ENCODE data around the gene PRTFDC1. TPM values are rescaled to one million over a fixed set of nuclear protein-coding genes. Genes with fewer than 3 reads are reported as not detected.
"Not testable (repeated sequence)": the region's sequence is repeated elsewhere in the genome, so short reads cannot be mapped to it uniquely, and the experiment has no call there.

The PRTFDC1 gene
- total and polyA plus RNA-seq, 7 experiments from 2014 or later, result 0.13 to 1.7 (median 0.69) TPM

DNA sequence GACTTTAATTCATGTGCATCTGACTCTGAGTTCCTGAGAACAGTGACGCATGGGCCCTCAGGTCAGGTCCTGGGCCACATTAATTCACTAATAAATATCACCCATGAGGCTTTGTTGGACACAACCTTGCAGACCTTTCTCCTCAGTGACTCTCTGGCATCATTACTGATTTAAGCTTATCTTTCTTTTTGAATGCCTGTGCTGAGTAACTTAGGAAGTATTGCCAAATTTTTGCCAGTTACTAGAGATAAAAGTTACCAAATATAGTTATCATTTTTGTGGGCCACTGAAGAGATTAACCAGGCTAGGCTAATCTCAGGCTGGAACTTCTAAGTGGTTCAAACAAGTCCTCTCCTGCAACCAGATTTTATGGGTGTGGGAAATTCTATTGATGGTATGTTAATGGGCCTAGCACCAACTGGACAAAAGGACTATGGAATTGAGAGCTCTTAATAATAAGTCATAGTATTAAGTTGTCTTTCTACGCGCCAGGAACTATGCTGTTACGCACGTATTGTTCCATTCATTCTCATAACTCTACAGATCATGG lies 28.8 kb upstream of the PRTFDC1 start:
- H3K36me3 Mint-ChIP-seq, result no peaks in the 10 kb centered on the region
- Histone ChIP-seq H3K4me3 (ENCODE audit: low read length) (no peak overlapping the region), H3K36me3 (ENCODE audit: control insufficient read depth in 2 of 3, insufficient read depth in 3 of 3, low read length in 3 of 3) (no peaks in the 10 kb centered on the region), H3K27me3 (ENCODE audit: control insufficient read depth in 2 of 2, insufficient read depth in 2 of 2, low read length in 2 of 2) (no peaks in the 10 kb centered on the region), H3K27ac (ENCODE audit: low read depth, low read length) (no peak overlapping the region), H3K9me3 (ENCODE audit: control insufficient read depth in 2 of 3, low read length in 3 of 3) (peaks cover 0 to 6% (median 0%) of the 10 kb centered on the region in 3 experiments), H3K4me1 (ENCODE audit: control insufficient read depth in 2 of 2, insufficient read depth in 2 of 2, low read length in 2 of 2) (peaks cover 0 to 7% of the 10 kb centered on the region in 2 donors)
- no peak overlapping the region for H3K27ac Mint-ChIP-seq
- ATAC-seq, result no peak
- POLR2A ChIA-PET, result no interaction called here
- peaks cover 0 to 9% (median 0%) of the 10 kb centered on the region in 5 donors for H3K27me3 Mint-ChIP-seq
- intact Hi-C loops (cut with micrococcal nuclease), result no loop called here
- CTCF ChIA-PET, result interaction anchor here (0.6 to 1.5 kb wide), 2 partner anchors 9 to 14 kb away, joined by 3 to 5 read pairs; no protein-coding TSS in a partner anchor
- peaks cover 0 to 7% (median 0%) of the 10 kb centered on the region in 11 donors for H3K9me3 Mint-ChIP-seq
- H3K4me1 Mint-ChIP-seq, result peaks cover 7 to 16% (median 10%) of the 10 kb centered on the region in 7 donors
- no peak overlapping the region for H3K4me3 Mint-ChIP-seq
- no peak for DNase-seq

DNA sequence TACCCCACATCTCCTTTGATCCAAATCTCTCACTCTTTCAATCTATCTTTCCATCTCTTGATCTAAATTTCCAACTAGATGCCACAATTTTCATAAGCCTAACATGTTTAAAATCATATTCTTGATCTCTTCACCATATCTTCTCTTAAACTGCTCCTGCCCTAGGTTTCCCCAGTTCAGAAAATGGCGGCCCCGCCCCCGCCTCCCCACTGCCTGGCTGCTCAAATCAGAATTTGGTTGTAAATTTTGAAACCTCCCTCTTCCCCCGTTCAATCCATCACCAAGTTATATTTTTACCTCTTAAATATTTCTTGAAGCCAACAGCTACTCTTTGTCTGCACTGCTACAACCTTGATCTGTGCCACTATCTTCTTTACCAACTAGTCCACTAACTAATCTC lies 27.3 kb upstream of the PRTFDC1 start:
- intact Hi-C loops (cut with micrococcal nuclease), result no loop called here
- no peak for ATAC-seq
- Histone ChIP-seq H3K36me3 (ENCODE audit: control insufficient read depth in 2 of 3, insufficient read depth in 3 of 3, low read length in 3 of 3) (no peaks in the 10 kb centered on the region), H3K27me3 (ENCODE audit: control insufficient read depth in 2 of 2, insufficient read depth in 2 of 2, low read length in 2 of 2) (no peaks in the 10 kb centered on the region), H3K9me3 (ENCODE audit: control insufficient read depth in 2 of 3, low read length in 3 of 3) (peaks cover 0 to 6% (median 0%) of the 10 kb centered on the region in 3 experiments), H3K27ac (ENCODE audit: low read depth, low read length) (no peak overlapping the region), H3K4me1 (ENCODE audit: control insufficient read depth in 2 of 2, insufficient read depth in 2 of 2, low read length in 2 of 2) (peaks cover 0 to 7% of the 10 kb centered on the region in 2 donors), H3K4me3 (ENCODE audit: low read length) (no peak overlapping the region)
- POLR2A ChIA-PET, result no interaction called here
- Mint-ChIP-seq H3K9me3 (peaks cover 0 to 7% (median 0%) of the 10 kb centered on the region in 11 donors), H3K27ac (no peak overlapping the region), H3K4me1 (peaks cover 7 to 16% (median 10%) of the 10 kb centered on the region in 7 donors), H3K36me3 (no peaks in the 10 kb centered on the region), H3K27me3 (peaks cover 0 to 9% (median 0%) of the 10 kb centered on the region in 5 donors), H3K4me3 (no peak overlapping the region)
- CTCF ChIA-PET, result no interaction called here
- no peak for DNase-seq

DNA sequence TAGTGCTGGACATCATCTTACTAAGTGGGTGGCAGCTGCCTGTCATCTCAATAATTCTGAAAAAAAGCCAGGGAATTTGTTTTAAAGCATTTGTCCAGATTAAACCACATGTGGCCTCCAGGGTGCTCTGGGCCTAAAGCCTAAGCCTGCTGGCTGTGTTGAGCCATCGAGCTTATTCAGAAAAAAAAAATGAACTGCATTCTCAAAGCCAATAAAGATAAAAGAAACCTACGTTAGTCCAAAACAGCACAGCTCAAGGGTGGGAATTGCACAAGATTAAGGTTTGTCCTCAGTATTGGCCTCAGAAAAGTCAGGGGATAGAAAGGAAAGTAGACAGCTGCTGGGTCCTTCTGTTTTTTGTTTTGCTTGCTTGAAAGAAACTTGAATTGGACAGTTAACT lies 22.6 kb upstream of the PRTFDC1 start:
- POLR2A ChIA-PET, result no interaction called here
- Mint-ChIP-seq H3K36me3 (no peaks in the 10 kb centered on the region), H3K9me3 (peaks cover 0 to 5% (median 0%) of the 10 kb centered on the region in 11 donors), H3K27ac (no peak overlapping the region), H3K4me1 (peaks cover 0 to 2% (median 0%) of the 10 kb centered on the region in 7 donors), H3K27me3 (peaks cover 0 to 9% (median 0%) of the 10 kb centered on the region in 5 donors), H3K4me3 (no peak overlapping the region)
- Histone ChIP-seq H3K27me3 (ENCODE audit: control insufficient read depth in 2 of 2, insufficient read depth in 2 of 2, low read length in 2 of 2) (no peaks in the 10 kb centered on the region), H3K4me1 (ENCODE audit: control insufficient read depth in 2 of 2, insufficient read depth in 2 of 2, low read length in 2 of 2) (no peaks in the 10 kb centered on the region), H3K4me3 (ENCODE audit: low read length) (no peak overlapping the region), H3K27ac (ENCODE audit: low read depth, low read length) (no peak overlapping the region), H3K36me3 (ENCODE audit: control insufficient read depth in 2 of 3, insufficient read depth in 3 of 3, low read length in 3 of 3) (no peaks in the 10 kb centered on the region), H3K9me3 (ENCODE audit: control insufficient read depth in 2 of 3, low read length in 3 of 3) (no peaks in the 10 kb centered on the region)
- CTCF ChIA-PET, result no interaction called here
- intact Hi-C loops (cut with micrococcal nuclease), result no loop called here
- DNase-seq (no peak), ATAC-seq (no peak)

DNA sequence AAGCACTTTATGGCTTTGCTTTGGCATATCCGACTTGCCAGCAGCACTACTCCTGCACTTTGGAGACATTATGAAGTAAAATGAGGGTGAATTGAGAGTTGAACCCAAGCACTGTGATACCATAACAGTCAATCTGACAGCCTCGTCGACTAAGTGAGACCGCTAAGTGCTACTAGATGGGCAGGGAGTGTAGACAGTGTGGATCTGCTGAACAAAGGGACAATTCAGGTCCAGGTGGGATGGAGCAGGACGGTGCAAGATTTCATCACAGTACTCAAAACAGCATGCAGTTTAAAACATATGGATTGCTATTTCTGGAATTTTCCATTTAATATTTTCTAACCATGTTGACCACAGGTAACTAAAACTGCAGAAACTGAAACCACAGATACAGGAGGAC lies 20.8 kb upstream of the PRTFDC1 start:
- Histone ChIP-seq H3K36me3 (ENCODE audit: control insufficient read depth in 2 of 3, insufficient read depth in 3 of 3, low read length in 3 of 3) (no peaks in the 10 kb centered on the region), H3K9me3 (ENCODE audit: control insufficient read depth in 2 of 3, low read length in 3 of 3) (no peaks in the 10 kb centered on the region), H3K27ac (ENCODE audit: low read depth, low read length) (no peak overlapping the region), H3K4me1 (ENCODE audit: control insufficient read depth in 2 of 2, insufficient read depth in 2 of 2, low read length in 2 of 2) (no peaks in the 10 kb centered on the region), H3K4me3 (ENCODE audit: low read length) (no peak overlapping the region), H3K27me3 (ENCODE audit: control insufficient read depth in 2 of 2, insufficient read depth in 2 of 2, low read length in 2 of 2) (no peaks in the 10 kb centered on the region)
- Mint-ChIP-seq H3K4me3 (no peak overlapping the region), H3K27ac (no peak overlapping the region), H3K36me3 (no peaks in the 10 kb centered on the region), H3K27me3 (peaks cover 0 to 2% (median 0%) of the 10 kb centered on the region in 5 donors), H3K9me3 (peaks cover 0 to 5% (median 0%) of the 10 kb centered on the region in 11 donors), H3K4me1 (peaks cover 0 to 2% (median 0%) of the 10 kb centered on the region in 7 donors)
- CTCF ChIA-PET, result no interaction called here
- no peak for DNase-seq
- no peak for ATAC-seq
- intact Hi-C loops (cut with micrococcal nuclease), result no loop called here
- POLR2A ChIA-PET, result no interaction called here

DNA sequence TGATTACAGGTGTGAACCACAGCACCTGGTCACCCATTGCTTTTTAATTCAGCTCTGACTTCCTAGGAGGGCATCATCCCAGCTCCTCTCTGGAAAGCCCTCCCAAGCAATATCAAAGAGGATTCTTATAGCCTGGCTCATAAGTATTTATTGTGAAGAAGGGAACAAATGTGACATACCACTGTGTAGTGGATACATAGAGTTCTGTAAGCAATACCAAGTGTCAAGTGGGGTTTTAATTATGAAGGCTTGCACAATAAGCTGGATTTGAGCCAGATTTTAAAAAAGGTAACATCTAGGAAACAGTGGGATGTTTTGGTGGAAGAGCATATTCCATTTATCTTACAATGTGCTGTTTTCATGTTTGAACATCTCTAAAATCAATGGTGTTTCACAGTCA lies 19.0 kb upstream of the PRTFDC1 start:
- Histone ChIP-seq H3K36me3 (ENCODE audit: control insufficient read depth in 2 of 3, insufficient read depth in 3 of 3, low read length in 3 of 3) (no peaks in the 10 kb centered on the region), H3K4me1 (ENCODE audit: control insufficient read depth in 2 of 2, insufficient read depth in 2 of 2, low read length in 2 of 2) (no peaks in the 10 kb centered on the region), H3K27me3 (ENCODE audit: control insufficient read depth in 2 of 2, insufficient read depth in 2 of 2, low read length in 2 of 2) (no peaks in the 10 kb centered on the region), H3K9me3 (ENCODE audit: control insufficient read depth in 2 of 3, low read length in 3 of 3) (no peaks in the 10 kb centered on the region), H3K27ac (ENCODE audit: low read depth, low read length) (no peak overlapping the region), H3K4me3 (ENCODE audit: low read length) (no peak overlapping the region)
- ATAC-seq (no peak), DNase-seq (no peak)
- Mint-ChIP-seq H3K9me3 (peaks cover 0 to 5% (median 0%) of the 10 kb centered on the region in 11 donors), H3K27me3 (no peaks in the 10 kb centered on the region), H3K36me3 (no peaks in the 10 kb centered on the region), H3K27ac (no peak overlapping the region), H3K4me3 (no peak overlapping the region), H3K4me1 (peaks cover 0 to 2% (median 0%) of the 10 kb centered on the region in 7 donors)
- intact Hi-C loops (cut with micrococcal nuclease), result no loop called here
- ChIA-PET POLR2A (no interaction called here), CTCF (no interaction called here)

DNA sequence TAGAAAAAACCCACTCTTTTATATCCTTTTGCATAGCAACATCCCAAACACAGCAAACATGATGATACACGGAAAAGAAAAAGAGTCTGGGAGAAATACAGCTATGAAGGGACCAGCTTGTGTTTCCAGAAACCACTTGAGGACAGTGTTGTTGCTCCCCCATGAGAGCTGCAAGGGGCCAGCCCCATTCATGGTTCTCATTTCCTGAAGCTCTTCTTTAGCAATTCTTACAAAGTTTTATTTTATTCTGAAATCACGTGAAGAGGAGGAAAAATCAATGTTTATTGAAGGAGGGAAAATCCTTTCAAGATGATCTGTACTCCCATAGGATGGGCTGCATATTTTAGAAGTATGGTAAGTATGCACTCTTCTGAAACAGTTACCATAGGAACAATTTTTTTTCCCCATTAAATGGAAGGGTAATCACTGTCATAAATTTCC lies 17.5 kb upstream of the PRTFDC1 start:
- H3K36me3 Mint-ChIP-seq, result peaks cover 0 to 3% (median 0%) of the 10 kb centered on the region in 5 donors
- H3K4me1 ChIP-seq (ENCODE audit: control insufficient read depth in 2 of 2, insufficient read depth in 2 of 2, low read length in 2 of 2), result no peaks in the 10 kb centered on the region
- no peaks in the 10 kb centered on the region for H3K9me3 ChIP-seq (ENCODE audit: control insufficient read depth in 2 of 3, low read length in 3 of 3)
- H3K36me3 ChIP-seq (ENCODE audit: control insufficient read depth in 2 of 3, insufficient read depth in 3 of 3, low read length in 3 of 3), result no peaks in the 10 kb centered on the region
- no peaks in the 10 kb centered on the region for H3K9me3 Mint-ChIP-seq
- H3K27ac ChIP-seq (ENCODE audit: low read depth, low read length), result no peak overlapping the region
- peaks cover 0 to 3% (median 0%) of the 10 kb centered on the region in 7 donors for H3K4me1 Mint-ChIP-seq
- H3K4me3 Mint-ChIP-seq, result no peak overlapping the region
- no peak overlapping the region for H3K27ac Mint-ChIP-seq
- no peak overlapping the region for H3K4me3 ChIP-seq (ENCODE audit: low read length)
- no peak for ATAC-seq
- ChIA-PET CTCF (no interaction called here), POLR2A (interaction anchor here (0.6 to 1.0 kb wide), 3 partner anchors 15 to 297 kb away, joined by 3 read pairs; no protein-coding TSS in a partner anchor)
- H3K27me3 ChIP-seq (ENCODE audit: control insufficient read depth in 2 of 2, insufficient read depth in 2 of 2, low read length in 2 of 2), result no peaks in the 10 kb centered on the region
- intact Hi-C loops (cut with micrococcal nuclease), result no loop called here
- no peak for DNase-seq
- H3K27me3 Mint-ChIP-seq, result peaks cover 0 to 4% (median 0%) of the 10 kb centered on the region in 5 donors

DNA sequence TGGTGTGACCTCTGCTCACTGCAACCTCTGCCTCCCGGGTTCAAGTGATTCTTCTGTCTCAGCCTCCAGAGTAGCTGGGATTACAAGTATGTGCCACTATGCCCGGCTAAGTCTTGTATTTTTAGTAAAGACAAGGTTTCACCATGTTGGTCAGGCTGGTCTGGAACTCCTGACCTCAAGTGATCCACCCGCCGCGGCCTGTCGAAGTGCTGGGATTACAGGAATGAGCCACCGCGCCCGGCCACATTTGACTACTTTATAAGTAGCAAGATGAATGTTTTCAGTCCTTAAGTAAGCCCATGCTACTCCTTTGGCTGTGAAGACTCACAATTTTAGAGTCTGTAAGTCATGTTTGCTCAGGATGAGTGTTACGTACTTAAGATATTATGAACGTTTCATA lies 16.5 kb upstream of the PRTFDC1 start:
- H3K36me3 Mint-ChIP-seq; H3K27ac Mint-ChIP-seq; H3K27ac ChIP-seq (ENCODE audit: low read depth, low read length); H3K27me3 ChIP-seq (ENCODE audit: control insufficient read depth in 2 of 2, insufficient read depth in 2 of 2, low read length in 2 of 2); H3K9me3 Mint-ChIP-seq; H3K9me3 ChIP-seq (ENCODE audit: control insufficient read depth in 2 of 3, low read length in 3 of 3); DNase-seq; H3K4me1 Mint-ChIP-seq; CTCF ChIA-PET; H3K4me1 ChIP-seq (ENCODE audit: control insufficient read depth in 2 of 2, insufficient read depth in 2 of 2, low read length in 2 of 2); H3K4me3 Mint-ChIP-seq; H3K27me3 Mint-ChIP-seq; ATAC-seq; H3K36me3 ChIP-seq (ENCODE audit: control insufficient read depth in 2 of 3, insufficient read depth in 3 of 3, low read length in 3 of 3); intact Hi-C loops (cut with micrococcal nuclease); H3K4me3 ChIP-seq (ENCODE audit: low read length): not testable (repeated sequence)
- POLR2A ChIA-PET, result interaction anchor here (0.6 to 1.0 kb wide), 2 partner anchors 14 to 59 kb away, joined by 3 read pairs; no protein-coding TSS in a partner anchor

Measured in naive thymus-derived CD4-positive, alpha-beta T cell (primary cell).